Peyer's patch (tissue), 4 donors: ENCODE results near the gene MAP4K3. TPM values are rescaled to one million over a fixed set of nuclear protein-coding genes. Genes with fewer than 3 reads are reported as not detected.

Experiments
- DNase-seq, 3 donors: peaks; one replicate each; pipeline ENCODE4 v3.0.0-alpha.2; 2017 to 2019
- H3K27ac ChIP-seq, 4 donors: fragments of 200-600 bp; sonication (generic); one replicate each; pipeline ENCODE4 v1.5.1; 2016 to 2019
- H3K27me3 ChIP-seq, 2 donors: fragments of 200-600 bp; sonication (generic); one replicate each; pipeline ENCODE4 v1.5.1; 2019
- H3K36me3 ChIP-seq, 3 donors: fragments of 200-600 bp; sonication (generic); one replicate each; pipeline ENCODE4 v1.5.1; 2016 to 2019
- H3K4me1 ChIP-seq, 4 donors: fragments of 200-600 bp; sonication (generic); one replicate each; pipeline ENCODE4 v1.5.1; 2016 to 2019
- H3K4me3 ChIP-seq, 4 donors: fragments of 200-600 bp; sonication (generic); 1 replicate in 3 of 4; 2 replicates in 1 of 4; pipeline ENCODE4 v1.5.1; 2016 to 2019; ENCODE audit warnings: mild to moderate bottlenecking in 1 of 4
- H3K9me3 ChIP-seq, 4 donors: fragments of 200-600 bp; sonication (generic); one replicate each; pipeline ENCODE4 v1.5.1; 2016 to 2019; ENCODE audit warnings: mild to moderate bottlenecking in 1 of 4
- POLR2A ChIP-seq, 2 donors: fragments of 450-650 bp; IDR thresholded peaks; one replicate each; pipeline ENCODE4 v1.5.1; 2017; ENCODE audit warnings: antibody characterized with exemption in 2 of 2, mild to moderate bottlenecking in 2 of 2, moderate library complexity in 2 of 2
- small RNA-seq, 2 donors: library from RNA; depleted of rRNA; stranded (forward); fragments of <200 nt; gene quantifications; one replicate each; pipeline ENCODE3, GENCODE V24; 2016
- total RNA-seq, 4 donors: library from RNA; depleted of rRNA; stranded (reverse); fragments of >200 nt; gene quantifications; one replicate each; pipeline ENCODE4 v1.1.0, GENCODE V29; 2016
- TF ChIP-seq, protein P1 (sequence below), 6 experiments: fragments of 450-650 bp in 4 of 6; fragments of 200-600 bp in 2 of 6; sonication (generic) in 1 of 6; IDR thresholded peaks; one replicate each; pipeline ENCODE4 v1.5.1; 2017 to 2019; ENCODE audit warnings: antibody characterized with exemption in 6 of 6, mild to moderate bottlenecking in 3 of 6, moderate library complexity in 1 of 6

Gene MAP4K3
- total RNA-seq, 4 donors from 2014 or later: 41.3 to 80.9 (median 43.9) TPM

DNA sequence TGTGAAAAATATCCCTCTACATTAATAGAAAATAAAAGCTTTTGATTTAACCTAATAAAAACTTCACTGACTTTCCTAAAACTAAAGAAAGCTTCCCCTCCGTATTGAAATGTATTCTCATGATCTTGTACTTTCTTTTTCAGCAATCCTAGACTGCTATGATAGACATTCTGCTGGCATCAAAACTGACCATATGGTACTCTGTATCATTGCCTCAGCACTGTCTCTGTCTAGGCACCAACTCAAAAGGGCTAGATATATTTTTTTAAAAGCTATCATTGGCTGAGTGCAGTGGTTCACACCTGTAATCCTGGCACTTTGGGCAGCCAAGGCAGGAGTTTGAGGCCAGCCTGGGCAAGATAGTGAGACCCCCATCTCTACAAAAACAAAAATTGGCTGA lies 226.2 kb downstream of the MAP4K3 start:
- no peaks in the 10 kb centered on the region for H3K27me3 ChIP-seq
- TF ChIP-seq POLR2A (IDR thresholded peaks at IDR 0.05): no peak
- TF ChIP-seq, protein P1, sequence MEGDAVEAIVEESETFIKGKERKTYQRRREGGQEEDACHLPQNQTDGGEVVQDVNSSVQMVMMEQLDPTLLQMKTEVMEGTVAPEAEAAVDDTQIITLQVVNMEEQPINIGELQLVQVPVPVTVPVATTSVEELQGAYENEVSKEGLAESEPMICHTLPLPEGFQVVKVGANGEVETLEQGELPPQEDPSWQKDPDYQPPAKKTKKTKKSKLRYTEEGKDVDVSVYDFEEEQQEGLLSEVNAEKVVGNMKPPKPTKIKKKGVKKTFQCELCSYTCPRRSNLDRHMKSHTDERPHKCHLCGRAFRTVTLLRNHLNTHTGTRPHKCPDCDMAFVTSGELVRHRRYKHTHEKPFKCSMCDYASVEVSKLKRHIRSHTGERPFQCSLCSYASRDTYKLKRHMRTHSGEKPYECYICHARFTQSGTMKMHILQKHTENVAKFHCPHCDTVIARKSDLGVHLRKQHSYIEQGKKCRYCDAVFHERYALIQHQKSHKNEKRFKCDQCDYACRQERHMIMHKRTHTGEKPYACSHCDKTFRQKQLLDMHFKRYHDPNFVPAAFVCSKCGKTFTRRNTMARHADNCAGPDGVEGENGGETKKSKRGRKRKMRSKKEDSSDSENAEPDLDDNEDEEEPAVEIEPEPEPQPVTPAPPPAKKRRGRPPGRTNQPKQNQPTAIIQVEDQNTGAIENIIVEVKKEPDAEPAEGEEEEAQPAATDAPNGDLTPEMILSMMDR (IDR thresholded peaks at IDR 0.05): no peak
- H3K4me3 ChIP-seq: no peak overlapping the region
- no peaks in the 10 kb centered on the region for H3K9me3 ChIP-seq
- H3K4me1 ChIP-seq: no peaks in the 10 kb centered on the region
- no peak overlapping the region for H3K27ac ChIP-seq
- no peaks in the 10 kb centered on the region for H3K36me3 ChIP-seq
- no peak for DNase-seq

DNA sequence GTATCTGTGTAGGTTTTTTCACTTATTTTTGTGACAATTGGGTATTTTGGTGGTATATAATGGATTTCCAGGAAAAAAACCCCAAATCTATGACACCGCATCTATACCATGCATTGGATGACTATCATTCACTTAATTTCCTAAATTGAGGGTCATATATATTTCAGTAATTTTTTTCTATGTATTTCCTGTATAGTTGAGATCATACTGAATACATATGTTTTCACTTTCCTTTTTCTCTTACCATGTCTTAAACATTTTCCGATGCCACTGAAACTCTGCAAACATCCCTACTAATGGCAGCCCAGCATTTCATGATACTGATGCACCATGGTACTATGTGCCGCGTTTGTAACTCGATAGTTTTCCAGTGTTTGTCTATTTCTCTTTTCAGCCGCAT lies 233.7 kb downstream of the MAP4K3 start:
- no peak overlapping the region for H3K27ac ChIP-seq
- TF ChIP-seq, protein P1 (IDR thresholded peaks at IDR 0.05): no peak
- TF ChIP-seq POLR2A (IDR thresholded peaks at IDR 0.05): no peak
- no peaks in the 10 kb centered on the region for H3K4me1 ChIP-seq

DNA sequence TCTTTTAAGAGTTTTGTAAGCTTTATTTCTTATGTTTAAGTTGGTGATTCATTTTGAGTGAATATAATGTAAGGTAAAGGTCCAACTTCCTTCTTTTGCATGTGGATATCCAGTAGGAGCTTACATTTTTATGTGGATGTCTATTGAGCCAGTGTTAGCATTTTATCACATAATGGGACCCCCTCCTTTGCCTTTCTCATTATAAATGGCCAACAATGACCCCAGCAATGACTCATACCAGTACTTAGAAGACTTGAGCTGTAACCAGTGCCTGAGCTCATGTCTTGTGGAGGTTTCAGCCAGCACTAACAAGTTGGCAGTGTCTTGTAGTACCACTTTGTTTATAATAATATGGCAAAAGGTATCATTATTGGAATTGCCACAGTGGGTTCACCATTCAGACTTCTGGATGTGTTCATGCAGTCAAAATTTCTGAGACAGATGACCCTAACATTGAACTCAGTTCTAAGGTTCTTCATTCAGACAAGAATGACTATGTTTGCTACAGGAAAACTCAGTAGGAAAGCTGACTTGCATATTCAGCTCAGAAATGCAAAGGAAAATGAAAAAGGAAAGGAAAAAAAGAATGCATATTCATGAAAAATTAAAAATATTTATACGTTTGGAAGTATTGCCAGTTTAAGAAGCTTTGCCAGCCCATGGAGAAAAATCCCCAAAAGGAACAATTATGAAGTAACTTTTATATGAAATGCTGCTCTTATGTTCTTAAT lies 234.3 kb downstream of the MAP4K3 start:
- H3K27ac ChIP-seq: no peak overlapping the region
- no peaks in the 10 kb centered on the region for H3K4me1 ChIP-seq
- no peaks in the 10 kb centered on the region for H3K27me3 ChIP-seq
- H3K36me3 ChIP-seq: no peaks in the 10 kb centered on the region
- no peaks in the 10 kb centered on the region for H3K9me3 ChIP-seq
- H3K4me3 ChIP-seq: no peak overlapping the region
- no peak for DNase-seq
- TF ChIP-seq, protein P1 (IDR thresholded peaks at IDR 0.05): no peak
- no peak for TF ChIP-seq POLR2A (IDR thresholded peaks at IDR 0.05)

More for the DNA sequence above, 233.7 kb downstream of the MAP4K3 start:
- H3K27me3 ChIP-seq: no peaks in the 10 kb centered on the region
- H3K9me3 ChIP-seq: no peaks in the 10 kb centered on the region
- H3K36me3 ChIP-seq: no peaks in the 10 kb centered on the region
- no peak overlapping the region for H3K4me3 ChIP-seq
- DNase-seq: no peak

Small RNA genes within 50 kb of the gene (small RNA-seq; reads per million reads assigned to genes)
- gene RF00272: 0 reads per million in 2 donors

Other genes starting within 250 kb of the MAP4K3 start
- 1 to 10 TPM in 1 of 4 donors, under 1 TPM in 2, not detected in 1; 0.70 to 4.1 (median 0.80) TPM for gene CDKL4, start 193.3 kb downstream of the MAP4K3 start, total RNA-seq
- gene TMEM178A, start 228.6 kb upstream of the MAP4K3 start, total RNA-seq: 1 to 10 TPM in 3 of 4 donors, under 1 TPM in 1; 0.70 to 9.9 (median 3.9) TPM